ENCODE data around the gene PSME4. TPM values are rescaled to one million over a fixed set of nuclear protein-coding genes. Genes with fewer than 3 reads are reported as not detected.
A peak's percentile ranks its signal among the peaks of the same experiment; 100 is the strongest.
"Not testable (repeated sequence)": the region's sequence is repeated elsewhere in the genome, so short reads cannot be mapped to it uniquely, and the experiment has no call there.

Gene PSME4
- polyA plus RNA-seq, 4 donors = 19.9 to 24.2 (median 20.7) TPM

GRCh38 chr2:53945538-53945937 lies 25.3 kb downstream of the PSME4 start:
- Histone ChIP-seq H3K27me3 (ENCODE audit: control insufficient read depth in 3 of 3, insufficient read depth in 3 of 3, low read length in 3 of 3) (no peaks in the 10 kb centered on the region), H3K4me3 (ENCODE audit: low read depth in 1 of 3, low read length in 3 of 3) (no peak overlapping the region), H3K27ac (ENCODE audit: low read depth in 1 of 3, low read length in 2 of 3) (no peak overlapping the region), H3K4me1 (ENCODE audit: control insufficient read depth in 3 of 3, insufficient read depth in 2 of 3, low read depth in 1 of 3, low read length in 2 of 3) (no peaks in the 10 kb centered on the region), H3K36me3 (ENCODE audit: control insufficient read depth in 3 of 3, insufficient read depth in 2 of 3, low read depth in 1 of 3, low read length in 3 of 3) (peaks cover 0 to 16% (median 3%) of the 10 kb centered on the region in 3 donors), H3K9me3 (ENCODE audit: control insufficient read depth in 2 of 2, insufficient read depth in 1 of 2, low read depth in 1 of 2, low read length in 1 of 2) (no peaks in the 10 kb centered on the region)
- peak; percentile 10 for FAIRE-seq
- 90 to 100% (median 93%) methylated on average over 1 of the region's 1 CpG for WGBS, 3 donors
- DNase-seq = no peak

GRCh38 chr2:53944542-53944941 lies 26.3 kb downstream of the PSME4 start:
- Histone ChIP-seq H3K36me3 (ENCODE audit: control insufficient read depth in 3 of 3, insufficient read depth in 2 of 3, low read depth in 1 of 3, low read length in 3 of 3) (peaks cover 0 to 12% (median 3%) of the 10 kb centered on the region in 3 donors), H3K27ac (ENCODE audit: low read depth in 1 of 3, low read length in 2 of 3) (no peak overlapping the region), H3K27me3 (ENCODE audit: control insufficient read depth in 3 of 3, insufficient read depth in 3 of 3, low read length in 3 of 3) (no peaks in the 10 kb centered on the region), H3K4me3 (ENCODE audit: low read depth in 1 of 3, low read length in 3 of 3) (no peak overlapping the region), H3K9me3 (ENCODE audit: control insufficient read depth in 2 of 2, insufficient read depth in 1 of 2, low read depth in 1 of 2, low read length in 1 of 2) (no peaks in the 10 kb centered on the region), H3K4me1 (ENCODE audit: control insufficient read depth in 3 of 3, insufficient read depth in 2 of 3, low read depth in 1 of 3, low read length in 2 of 3) (no peaks in the 10 kb centered on the region)
- WGBS, 3 donors = 92 to 98% (median 94%) methylated on average over 1 of the region's 1 CpG
- FAIRE-seq (peak; percentile 47), DNase-seq (no peak)

- no peak for FAIRE-seq
- no peaks in the 10 kb centered on the region for H3K9me3 ChIP-seq (ENCODE audit: control insufficient read depth in 2 of 2, insufficient read depth in 1 of 2, low read depth in 1 of 2, low read length in 1 of 2)
- no peak overlapping the region for H3K27ac ChIP-seq (ENCODE audit: low read depth in 1 of 3, low read length in 2 of 3)
- H3K4me3 ChIP-seq (ENCODE audit: low read depth in 1 of 3, low read length in 3 of 3) = no peak overlapping the region
- peaks cover 4 to 11% (median 5%) of the 10 kb centered on the region in 3 donors for H3K36me3 ChIP-seq (ENCODE audit: control insufficient read depth in 3 of 3, insufficient read depth in 2 of 3, low read depth in 1 of 3, low read length in 3 of 3)
- no peaks in the 10 kb centered on the region for H3K4me1 ChIP-seq (ENCODE audit: control insufficient read depth in 3 of 3, insufficient read depth in 2 of 3, low read depth in 1 of 3, low read length in 2 of 3)
- no peak for DNase-seq
- WGBS, 3 donors = 24 to 67% (median 49%) methylated on average over 1 of the region's 1 CpG
- H3K27me3 ChIP-seq (ENCODE audit: control insufficient read depth in 3 of 3, insufficient read depth in 3 of 3, low read length in 3 of 3) = no peaks in the 10 kb centered on the region
Observed at GRCh38 chr2:53942280-53942679, 28.5 kb downstream of the PSME4 start.

GRCh38 chr2:53941749-53942148 lies 29.0 kb downstream of the PSME4 start:
- H3K9me3 ChIP-seq (ENCODE audit: control insufficient read depth in 2 of 2, insufficient read depth in 1 of 2, low read depth in 1 of 2, low read length in 1 of 2) = no peaks in the 10 kb centered on the region
- no peak overlapping the region for H3K4me3 ChIP-seq (ENCODE audit: low read depth in 1 of 3, low read length in 3 of 3)
- H3K4me1 ChIP-seq (ENCODE audit: control insufficient read depth in 3 of 3, insufficient read depth in 2 of 3, low read depth in 1 of 3, low read length in 2 of 3) = no peaks in the 10 kb centered on the region
- 85 to 91% (median 88%) methylated on average over 5 of the region's 5 CpGs for WGBS, 3 donors
- FAIRE-seq (no peak), DNase-seq (no peak)
- H3K36me3 ChIP-seq (ENCODE audit: control insufficient read depth in 3 of 3, insufficient read depth in 2 of 3, low read depth in 1 of 3, low read length in 3 of 3) = peaks cover 4 to 10% (median 5%) of the 10 kb centered on the region in 3 donors
- H3K27me3 ChIP-seq (ENCODE audit: control insufficient read depth in 3 of 3, insufficient read depth in 3 of 3, low read length in 3 of 3) = no peaks in the 10 kb centered on the region
- no peak overlapping the region for H3K27ac ChIP-seq (ENCODE audit: low read depth in 1 of 3, low read length in 2 of 3)

GRCh38 chr2:53939656-53940055 lies 31.1 kb downstream of the PSME4 start:
- Histone ChIP-seq H3K27me3 (ENCODE audit: control insufficient read depth in 3 of 3, insufficient read depth in 3 of 3, low read length in 3 of 3) (no peaks in the 10 kb centered on the region), H3K27ac (ENCODE audit: low read depth in 1 of 3, low read length in 2 of 3) (no peak overlapping the region), H3K9me3 (ENCODE audit: control insufficient read depth in 2 of 2, insufficient read depth in 1 of 2, low read depth in 1 of 2, low read length in 1 of 2) (no peaks in the 10 kb centered on the region), H3K4me1 (ENCODE audit: control insufficient read depth in 3 of 3, insufficient read depth in 2 of 3, low read depth in 1 of 3, low read length in 2 of 3) (no peaks in the 10 kb centered on the region), H3K4me3 (ENCODE audit: low read depth in 1 of 3, low read length in 3 of 3) (no peak overlapping the region), H3K36me3 (ENCODE audit: control insufficient read depth in 3 of 3, insufficient read depth in 2 of 3, low read depth in 1 of 3, low read length in 3 of 3) (peaks cover 3 to 8% (median 5%) of the 10 kb centered on the region in 3 donors)
- WGBS, 3 donors = 72 to 91% (median 84%) methylated on average over 4 of the region's 4 CpGs
- DNase-seq (no peak), FAIRE-seq (no peak)

GRCh38 chr2:53938904-53939303 lies 31.9 kb downstream of the PSME4 start:
- Histone ChIP-seq H3K27me3 (ENCODE audit: control insufficient read depth in 3 of 3, insufficient read depth in 3 of 3, low read length in 3 of 3) (no peaks in the 10 kb centered on the region), H3K9me3 (ENCODE audit: control insufficient read depth in 2 of 2, insufficient read depth in 1 of 2, low read depth in 1 of 2, low read length in 1 of 2) (no peaks in the 10 kb centered on the region), H3K4me3 (ENCODE audit: low read depth in 1 of 3, low read length in 3 of 3) (no peak overlapping the region), H3K4me1 (ENCODE audit: control insufficient read depth in 3 of 3, insufficient read depth in 2 of 3, low read depth in 1 of 3, low read length in 2 of 3) (no peaks in the 10 kb centered on the region), H3K27ac (ENCODE audit: low read depth in 1 of 3, low read length in 2 of 3) (no peak overlapping the region), H3K36me3 (ENCODE audit: control insufficient read depth in 3 of 3, insufficient read depth in 2 of 3, low read depth in 1 of 3, low read length in 3 of 3) (peaks cover 3 to 5% (median 5%) of the 10 kb centered on the region in 3 donors)
- DNase-seq (no peak), FAIRE-seq (no peak)
- 92 to 97% (median 93%) methylated on average over 3 of the region's 3 CpGs for WGBS, 3 donors

GRCh38 chr2:53933329-53933728 lies 37.5 kb downstream of the PSME4 start:
- WGBS, 3 donors = 93 to 97% (median 95%) methylated on average over 6 to 8 of the region's 8 CpGs
- Histone ChIP-seq H3K27me3 (ENCODE audit: control insufficient read depth in 3 of 3, insufficient read depth in 3 of 3, low read length in 3 of 3) (no peaks in the 10 kb centered on the region), H3K27ac (ENCODE audit: low read depth in 1 of 3, low read length in 2 of 3) (no peak overlapping the region), H3K4me3 (ENCODE audit: low read depth in 1 of 3, low read length in 3 of 3) (no peak overlapping the region), H3K4me1 (ENCODE audit: control insufficient read depth in 3 of 3, insufficient read depth in 2 of 3, low read depth in 1 of 3, low read length in 2 of 3) (no peaks in the 10 kb centered on the region), H3K36me3 (ENCODE audit: control insufficient read depth in 3 of 3, insufficient read depth in 2 of 3, low read depth in 1 of 3, low read length in 3 of 3) (peaks cover 4 to 19% (median 8%) of the 10 kb centered on the region in 3 donors), H3K9me3 (ENCODE audit: control insufficient read depth in 2 of 2, insufficient read depth in 1 of 2, low read depth in 1 of 2, low read length in 1 of 2) (no peaks in the 10 kb centered on the region)
- no peak for FAIRE-seq
- no peak for DNase-seq

GRCh38 chr2:53926321-53926720 lies 44.5 kb downstream of the PSME4 start:
- not testable (repeated sequence) for H3K27ac ChIP-seq (ENCODE audit: low read depth in 1 of 3, low read length in 2 of 3); DNase-seq; H3K4me3 ChIP-seq (ENCODE audit: low read depth in 1 of 3, low read length in 3 of 3); H3K4me1 ChIP-seq (ENCODE audit: control insufficient read depth in 3 of 3, insufficient read depth in 2 of 3, low read depth in 1 of 3, low read length in 2 of 3); H3K27me3 ChIP-seq (ENCODE audit: control insufficient read depth in 3 of 3, insufficient read depth in 3 of 3, low read length in 3 of 3); FAIRE-seq; H3K9me3 ChIP-seq (ENCODE audit: control insufficient read depth in 2 of 2, insufficient read depth in 1 of 2, low read depth in 1 of 2, low read length in 1 of 2)
- WGBS, 3 donors = 92 to 97% (median 95%) methylated on average over 8 of the region's 8 CpGs
- peaks cover 2 to 31% (median 19%) of the 10 kb centered on the region in 3 donors for H3K36me3 ChIP-seq (ENCODE audit: control insufficient read depth in 3 of 3, insufficient read depth in 2 of 3, low read depth in 1 of 3, low read length in 3 of 3)

GRCh38 chr2:53913721-53914120 lies 57.1 kb downstream of the PSME4 start:
- FAIRE-seq (no peak), DNase-seq (no peak)
- WGBS, 3 donors = 75 to 92% (median 80%) methylated on average over 3 of the region's 3 CpGs

More at GRCh38 chr2:53913721-53914120, 57.1 kb downstream of the PSME4 start:
- H3K36me3 ChIP-seq (ENCODE audit: control insufficient read depth in 3 of 3, insufficient read depth in 2 of 3, low read depth in 1 of 3, low read length in 3 of 3) = peaks cover 1 to 20% (median 3%) of the 10 kb centered on the region in 3 donors
- no peak overlapping the region for H3K27ac ChIP-seq (ENCODE audit: low read depth in 1 of 3, low read length in 2 of 3)
- no peak overlapping the region for H3K4me3 ChIP-seq (ENCODE audit: low read depth in 1 of 3, low read length in 3 of 3)
- H3K27me3 ChIP-seq (ENCODE audit: control insufficient read depth in 3 of 3, insufficient read depth in 3 of 3, low read length in 3 of 3) = no peaks in the 10 kb centered on the region
- no peaks in the 10 kb centered on the region for H3K9me3 ChIP-seq (ENCODE audit: control insufficient read depth in 2 of 2, insufficient read depth in 1 of 2, low read depth in 1 of 2, low read length in 1 of 2)
- H3K4me1 ChIP-seq (ENCODE audit: control insufficient read depth in 3 of 3, insufficient read depth in 2 of 3, low read depth in 1 of 3, low read length in 2 of 3) = peaks cover 0 to 2% (median 0%) of the 10 kb centered on the region in 3 donors
